HG02759 (cell line): ENCODE results near the gene HPCAL4.

Experiments used
- ATAC-seq: cut with Tn5 transposase; IDR thresholded peaks from one replicate; pipeline ENCODE4 v1.9.1; 2021; ENCODE audit warnings: mild to moderate bottlenecking, moderate library complexity; ENCODE audit not compliant: unreplicated experiment

The HPCAL4 gene

GRCh38 chr1:39691383-39692151 is at the start of gene HPCAL4:
TSS of gene HPCAL4 (minus strand) at chr1:39691433. CDS start at chr1:39684603, 6,830 bp downstream.
- ATAC-seq = peak; percentile 89

GRCh38 chr1:39738622-39739366 is 47.6 kb upstream of the HPCAL4 start, which contains the start of gene PPIE:
TSS of gene PPIE (plus strand) at chr1:39738882. CDS start at chr1:39738901, 19 bp downstream.
- ATAC-seq = peak; percentile 92

- no peak for ATAC-seq
Measured at GRCh38 chr1:39737546-39738169, 46.4 kb upstream of the HPCAL4 start.

GRCh38 chr1:39735731-39736130 is 44.5 kb upstream of the HPCAL4 start:
- ATAC-seq = no peak

- ATAC-seq = no peak
Measured at GRCh38 chr1:39733161-39733560, 41.9 kb upstream of the HPCAL4 start.

DNA sequence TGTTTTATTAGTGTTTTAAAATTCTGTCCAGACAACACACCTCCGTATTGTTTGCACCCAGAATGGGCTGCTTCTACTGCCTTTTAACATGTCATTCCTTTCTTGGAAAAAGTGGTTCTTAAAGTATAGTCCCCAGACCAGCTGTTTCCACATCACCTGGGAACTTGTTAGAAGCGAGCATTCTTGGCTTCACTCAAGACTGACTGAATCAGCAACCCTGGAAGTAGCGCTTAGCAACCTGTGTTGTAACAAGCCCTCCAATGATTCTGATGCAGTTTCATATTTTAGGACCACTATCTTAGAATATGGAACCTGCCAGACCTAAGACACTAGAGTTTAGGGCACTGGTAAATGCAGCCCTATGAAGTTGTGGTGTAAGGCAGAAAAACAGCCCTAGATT is 41.5 kb upstream of the HPCAL4 start:
- no peak for ATAC-seq

DNA sequence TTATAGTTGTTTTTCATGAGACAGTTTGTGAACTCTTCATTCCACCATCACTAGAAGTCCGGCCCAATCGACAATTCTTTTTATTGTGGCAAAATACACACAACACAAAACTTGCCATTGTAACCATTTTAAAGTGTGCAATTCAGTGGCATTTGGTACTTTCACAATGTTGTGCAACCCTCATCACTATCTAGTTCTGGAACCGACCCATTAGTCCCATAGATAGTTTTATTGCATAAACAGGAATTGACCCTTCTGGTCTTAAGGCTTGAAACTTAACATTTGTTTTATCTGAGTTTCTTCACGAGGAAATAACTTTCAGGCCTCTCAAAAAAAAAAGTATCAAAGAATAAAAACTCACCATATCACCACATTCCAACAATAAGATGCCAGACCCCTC is 38.6 kb upstream of the HPCAL4 start:
- ATAC-seq = no peak

- ATAC-seq = no peak
Measured at GRCh38 chr1:39729030-39729429, 37.8 kb upstream of the HPCAL4 start.

DNA sequence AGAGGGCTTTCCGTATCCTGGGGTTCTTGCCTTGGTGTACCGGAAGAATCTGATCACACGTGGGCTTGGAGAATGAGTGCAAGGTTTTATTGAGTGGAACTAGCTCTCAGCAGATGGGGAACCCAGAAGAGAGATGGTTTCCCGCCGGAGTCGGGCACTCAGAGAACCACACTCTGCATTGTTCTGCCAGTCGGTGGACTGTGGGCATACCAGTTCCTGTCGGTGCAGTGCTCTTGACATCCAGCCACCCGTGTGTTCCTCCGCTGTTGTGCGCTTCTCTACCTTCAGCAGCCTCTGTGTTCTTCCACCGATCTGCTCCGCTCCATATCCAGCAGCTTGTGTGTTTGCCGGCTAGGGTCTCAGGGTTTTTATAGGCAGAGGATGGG is 36.7 kb upstream of the HPCAL4 start:
- no peak for ATAC-seq

DNA sequence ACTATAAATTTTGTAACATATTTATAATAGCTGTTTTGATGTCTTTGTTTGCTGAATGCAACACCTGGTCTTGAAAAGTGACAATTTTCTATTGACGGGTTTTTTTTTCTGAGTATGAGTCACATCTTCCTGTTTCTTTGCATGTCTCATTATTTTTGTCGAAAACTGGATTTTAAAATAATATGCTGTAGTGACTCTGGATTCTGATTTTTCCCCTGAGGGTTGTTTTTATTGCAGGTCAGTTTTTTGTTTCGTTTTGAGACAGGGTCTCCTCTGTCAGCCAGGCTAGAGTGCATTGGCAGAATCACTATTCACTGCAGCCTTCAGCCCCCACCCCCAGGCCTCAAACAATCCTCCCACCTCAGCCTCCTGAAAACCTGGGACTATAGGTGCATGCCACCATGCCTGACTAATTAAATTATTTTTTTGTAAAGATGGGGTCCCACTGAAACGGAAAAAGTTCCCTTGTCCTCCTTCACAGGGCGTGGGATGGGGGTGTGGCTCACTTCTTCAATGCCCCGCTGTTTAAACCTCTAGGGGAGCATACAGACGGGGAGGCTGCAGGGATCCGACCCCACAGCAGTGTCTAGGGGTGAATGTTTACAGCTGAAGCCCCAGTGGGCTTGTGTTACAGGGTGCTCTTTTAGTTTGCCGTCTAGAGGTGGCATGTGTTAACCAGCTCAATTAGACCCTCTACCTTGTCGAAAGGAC is 36.1 kb upstream of the HPCAL4 start:
- ATAC-seq = no peak

- ATAC-seq = no peak
Measured at GRCh38 chr1:39726600-39726999, 35.4 kb upstream of the HPCAL4 start.

DNA sequence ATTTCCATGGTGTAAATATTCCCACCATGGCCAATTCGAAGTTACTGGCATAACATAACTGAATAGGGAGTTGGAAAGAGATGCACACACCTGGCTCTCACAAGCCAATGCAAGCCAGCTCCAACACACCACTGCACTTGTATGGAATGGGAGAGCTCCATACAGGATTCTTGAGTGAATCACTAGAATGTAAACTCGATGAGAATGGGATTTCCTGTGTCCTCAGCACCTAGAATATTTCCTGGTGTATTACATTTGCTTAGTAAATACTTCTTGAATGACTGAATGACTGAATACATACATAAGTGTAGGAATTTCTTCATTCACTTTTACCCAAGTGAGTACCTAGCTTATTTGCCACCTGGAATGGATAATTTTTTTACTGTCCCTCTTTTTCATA is 31.3 kb upstream of the HPCAL4 start:
- no peak for ATAC-seq

DNA sequence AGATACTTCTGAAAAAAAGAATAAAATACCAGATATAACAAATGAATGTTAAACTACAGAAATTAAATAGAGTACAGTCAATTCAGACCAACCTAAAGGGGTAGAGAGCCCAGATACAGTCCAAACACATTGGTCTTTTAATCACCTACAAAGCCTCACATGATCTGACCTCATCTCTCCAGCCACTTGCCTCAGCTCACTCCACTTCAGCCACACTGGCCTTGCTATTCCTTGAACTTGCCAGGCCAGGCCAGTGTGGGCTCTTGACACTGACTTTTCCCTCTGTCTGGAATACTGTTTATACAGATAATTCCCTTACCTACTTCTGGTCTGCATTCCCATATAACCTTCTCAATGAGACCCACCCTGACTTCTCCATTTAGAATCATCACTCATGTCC is 30.4 kb upstream of the HPCAL4 start:
- ATAC-seq = no peak

DNA sequence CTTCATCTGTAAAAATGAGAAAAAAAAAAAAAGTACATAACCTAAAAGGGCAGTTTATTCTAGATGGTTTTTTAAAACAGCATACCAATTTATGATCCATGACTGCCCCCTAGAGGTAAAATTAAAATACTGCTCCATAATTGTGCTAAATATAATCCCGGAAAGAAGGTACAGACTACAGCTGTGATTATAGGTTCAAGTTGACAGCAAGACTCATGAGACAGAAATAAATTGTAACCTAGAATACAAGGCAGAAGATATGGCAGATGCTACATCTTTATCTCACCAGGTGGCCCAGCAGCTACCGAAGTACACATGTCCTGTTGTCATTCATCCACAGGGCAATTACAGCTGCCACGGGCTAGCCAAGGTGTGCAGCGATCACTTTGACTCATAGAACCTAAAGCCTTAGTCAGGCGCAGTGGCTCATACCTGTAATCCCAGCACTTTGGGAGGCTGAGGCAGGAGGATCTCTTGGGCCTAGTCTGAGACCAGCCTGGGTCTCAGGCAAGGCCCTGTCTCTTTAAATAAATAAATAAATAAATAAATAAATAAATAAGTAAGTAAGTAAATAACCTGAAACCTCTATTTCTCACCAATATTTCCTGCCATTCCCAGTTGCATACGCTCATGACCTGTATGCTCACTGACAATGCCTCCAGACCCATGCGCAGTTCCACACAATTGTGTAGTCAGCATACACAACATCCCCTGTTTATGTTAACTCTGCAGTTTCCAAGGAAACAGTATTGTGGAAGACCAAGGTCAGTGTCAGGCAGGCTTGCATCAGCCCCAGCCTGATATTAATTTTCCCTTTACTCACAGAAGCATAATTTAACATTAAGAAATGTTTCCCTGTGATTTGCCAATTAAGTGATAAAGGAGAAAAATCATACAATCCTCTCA is 29.1 kb upstream of the HPCAL4 start:
- no peak for ATAC-seq

DNA sequence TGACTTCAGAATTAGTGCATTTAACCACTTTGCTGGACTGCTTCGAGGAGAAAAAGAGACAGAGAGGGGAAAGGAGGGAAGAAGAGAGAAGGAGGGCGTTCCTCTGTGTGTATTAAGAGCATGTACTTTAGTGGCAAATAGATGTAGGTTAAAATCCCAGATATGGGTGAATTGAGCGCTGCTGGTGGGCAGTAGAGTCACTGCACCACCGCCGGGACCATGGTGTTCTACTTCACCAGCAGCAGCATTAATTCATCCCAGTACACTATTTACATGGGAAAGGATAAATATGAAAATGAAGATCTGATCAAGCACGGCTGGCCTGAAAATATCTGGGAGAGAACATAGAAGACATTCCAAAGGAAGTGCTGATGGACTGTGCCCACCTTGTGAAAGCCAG is 26.6 kb upstream of the HPCAL4 start:
- no peak for ATAC-seq

GRCh38 chr1:39713557-39713956 is 22.3 kb upstream of the HPCAL4 start:
- no peak for ATAC-seq

DNA sequence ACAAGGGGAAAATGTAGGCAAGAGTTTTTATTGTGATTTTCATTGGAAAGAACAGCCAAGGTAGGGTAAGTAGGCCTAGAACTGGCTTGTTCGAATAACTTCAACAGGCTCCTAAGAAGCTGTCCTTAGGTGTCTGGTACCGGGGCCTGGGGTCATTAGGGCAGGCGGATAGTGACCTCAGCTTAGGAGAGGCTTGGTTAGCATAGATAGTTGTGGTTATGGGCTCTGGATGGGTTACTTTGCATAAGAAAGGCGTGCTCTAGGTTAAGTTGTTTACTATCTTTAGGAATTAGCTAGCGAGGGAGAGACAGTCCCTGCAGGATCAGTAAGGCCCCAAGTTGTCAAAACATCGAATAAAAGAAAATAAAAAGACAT is 20.7 kb upstream of the HPCAL4 start:
- no peak for ATAC-seq

DNA sequence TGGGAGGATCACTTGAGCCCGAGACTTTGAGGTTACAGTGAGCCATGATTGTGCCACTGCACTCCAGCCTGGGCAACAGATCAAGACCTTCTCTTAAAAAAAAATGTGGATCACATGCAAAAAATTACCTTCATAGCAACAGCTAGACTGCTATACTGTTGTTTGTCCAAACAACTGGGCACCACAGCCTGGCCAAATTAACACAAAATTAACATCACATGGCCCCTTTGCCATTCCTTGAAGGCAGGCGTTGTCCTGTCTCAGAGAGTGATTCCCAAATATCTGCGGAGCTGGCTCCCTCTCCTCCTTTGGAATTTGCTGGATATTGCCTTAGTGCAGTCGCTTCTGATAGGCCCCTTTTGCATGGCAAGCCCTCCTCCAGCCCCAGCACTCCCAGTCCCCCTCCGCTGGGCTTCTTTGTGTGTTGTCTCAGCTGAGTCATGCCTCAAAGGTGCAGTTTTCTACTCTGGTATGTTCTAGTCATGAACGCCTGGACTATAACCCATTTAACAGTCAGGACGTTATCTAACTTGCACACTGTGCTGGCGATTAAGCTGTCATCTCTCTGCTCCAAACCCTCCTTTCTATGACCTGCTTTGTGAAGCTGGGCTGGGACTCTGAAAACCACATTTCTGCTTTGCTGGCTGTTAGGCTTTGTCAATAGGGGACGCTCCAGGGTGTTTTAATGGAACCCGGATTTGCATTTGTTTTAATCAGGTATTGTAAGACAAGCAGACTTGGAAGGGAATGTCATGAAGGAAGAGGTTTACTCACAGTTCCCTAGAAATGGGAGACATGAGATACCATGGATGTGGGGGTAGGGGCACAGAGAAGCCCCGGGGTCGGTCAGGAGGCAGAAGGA is 20.1 kb upstream of the HPCAL4 start:
- no peak for ATAC-seq

DNA sequence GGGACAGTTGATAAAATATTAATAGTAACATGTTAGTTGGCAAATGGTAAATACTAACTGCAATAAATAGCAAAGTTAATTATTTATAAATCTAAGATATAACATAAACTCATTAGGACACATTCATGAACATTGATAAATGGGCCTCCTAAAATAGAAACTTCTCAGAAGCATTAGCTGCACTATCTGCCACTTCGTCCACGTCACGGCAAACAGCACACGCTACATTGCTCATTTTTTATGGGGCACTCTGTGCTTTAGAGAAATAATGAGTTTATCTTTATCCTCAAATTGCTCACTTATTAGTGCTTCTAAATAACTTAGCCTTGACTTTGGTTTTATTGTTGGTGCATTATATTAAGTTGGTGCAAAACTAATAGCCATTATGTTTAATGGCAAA is 16.3 kb upstream of the HPCAL4 start:
- ATAC-seq = no peak
